B cell (primary cell): ENCODE measurements around the gene KAT8. TPM values are rescaled to one million over a fixed set of nuclear protein-coding genes. Genes with fewer than 3 reads are reported as not detected.
"Not testable (repeated sequence)": the region's sequence is repeated elsewhere in the genome, so short reads cannot be mapped to it uniquely, and the experiment has no call there.

Source experiments
- ATAC-seq: fragments of 200-7000 bp; cut with Tn5 transposase; one replicate; pipeline ENCODE4 v1.10.0; 2021; ENCODE audit warnings: low read depth, mild to moderate bottlenecking, moderate number of reproducible peaks, moderate library complexity
- CTCF ChIA-PET: fragments of 350-600 bp; sonication (Branson Sonifier 250); formaldehyde crosslinking; loops from one replicate; lab custom pipeline; 2021; ENCODE audit warnings: antibody characterized with exemption, inconsistent platforms; lab: Charles Lee
- POLR2A ChIA-PET: fragments of 350-600 bp; sonication (Branson Sonifier 250); formaldehyde crosslinking; loops from one replicate; lab custom pipeline; 2021; ENCODE audit warnings: antibody characterized with exemption; lab: Charles Lee
- DNase-seq: peaks from one replicate; pipeline ENCODE4 v3.0.0; 2013
- H2AFZ ChIP-seq: 2 replicates; pipeline ENCODE4 v1.6.1; 2012; ENCODE audit warnings: mild to moderate bottlenecking, low read depth, low read length; ENCODE audit not compliant: insufficient read depth, poor library complexity, severe bottlenecking
- H3K27ac ChIP-seq, 2 donors: 1 replicate in 1 of 2; 2 replicates in 1 of 2; pipeline ENCODE4 v1.5.1; 2012 to 2013; ENCODE audit warnings: low read length in 2 of 2, mild to moderate bottlenecking in 2 of 2, moderate library complexity in 1 of 2
- H3K27me3 ChIP-seq, 4 experiments: fragments of 200-600 bp in 1 of 4; sonication (generic) in 1 of 4; replicated peaks in 1 of 4; 1 replicate in 2 of 4; 2 replicates in 2 of 4; pipeline versions ENCODE4 v1.6.1 to v1.7.0; 2013 to 2016; ENCODE audit warnings: low read length in 3 of 4, mild to moderate bottlenecking in 2 of 4, mixed read lengths in 1 of 4, moderate library complexity in 1 of 4; ENCODE audit not compliant: insufficient read depth in 4 of 4, control insufficient read depth in 3 of 4; ENCODE audit errors: control extremely low read depth in 1 of 4
- H3K36me3 ChIP-seq, 2 experiments: replicated peaks in 1 of 2; 1 replicate in 1 of 2; 2 replicates in 1 of 2; pipeline versions ENCODE4 v1.6.1 to v1.7.1; 2013; ENCODE audit warnings: low read length in 1 of 2; ENCODE audit not compliant: insufficient read depth in 2 of 2, control insufficient read depth in 1 of 2; ENCODE audit errors: control extremely low read depth in 1 of 2, extremely low read depth in 1 of 2
- H3K4me1 ChIP-seq, 2 donors: fragments of 200-600 bp in 1 of 2; sonication (generic) in 1 of 2; 1 replicate in 1 of 2; 2 replicates in 1 of 2; pipeline versions ENCODE4 v1.5.1 to v1.6.1; 2013 to 2017; ENCODE audit warnings: low read length in 2 of 2; ENCODE audit not compliant: control insufficient read depth in 2 of 2, insufficient read depth in 2 of 2
- H3K4me2 ChIP-seq: replicated peaks from 2 replicates; pipeline ENCODE3; 2012; ENCODE audit warnings: mild to moderate bottlenecking, low read depth, low read length; ENCODE audit not compliant: poor library complexity, severe bottlenecking
- H3K4me3 ChIP-seq, 5 experiments: fragments of 200-600 bp in 1 of 5; sonication (generic) in 1 of 5; 1 replicate in 3 of 5; 2 replicates in 2 of 5; pipeline versions ENCODE4 v1.5.1 to v1.7.0; 2011 to 2016; ENCODE audit warnings: low read length in 4 of 5, mild to moderate bottlenecking in 4 of 5, low read depth in 2 of 5, control low read depth in 1 of 5, moderate library complexity in 1 of 5; ENCODE audit not compliant: insufficient read depth in 1 of 5; ENCODE audit errors: control extremely low read depth in 1 of 5, extremely low read depth in 1 of 5
- H3K79me2 ChIP-seq: fragments of 200-600 bp; sonication (generic); one replicate; pipeline ENCODE4 v1.6.0; 2016; ENCODE audit warnings: low read length; ENCODE audit not compliant: control insufficient read depth, insufficient read depth
- H3K9ac ChIP-seq: fragments of 200-600 bp; sonication (generic); 2 replicates; pipeline ENCODE4 v1.6.1; 2017; ENCODE audit warnings: mild to moderate bottlenecking, low read length, moderate library complexity
- H3K9me3 ChIP-seq, 3 donors: one replicate each; pipeline versions ENCODE4 v1.6.1 to v1.7.1; 2013; ENCODE audit warnings: low read length in 2 of 3; ENCODE audit not compliant: control insufficient read depth in 2 of 3, insufficient read depth in 1 of 3; ENCODE audit errors: control extremely low read depth in 1 of 3
- H4K20me1 ChIP-seq: 2 replicates; pipeline ENCODE4 v1.6.0; 2012; ENCODE audit warnings: mild to moderate bottlenecking, low read length; ENCODE audit not compliant: insufficient read depth, control insufficient read depth, poor library complexity, severe bottlenecking
- H3K27ac Mint-ChIP-seq: one replicate; pipeline ENCODE4 v1.8.0; 2021; ENCODE audit warnings: mixed read lengths
- H3K27me3 Mint-ChIP-seq: one replicate; pipeline ENCODE4 v1.8.0; 2021; ENCODE audit warnings: mixed read lengths
- H3K4me1 Mint-ChIP-seq: one replicate; pipeline ENCODE4 v1.8.0; 2021; ENCODE audit warnings: mixed read lengths
- H3K4me3 Mint-ChIP-seq: one replicate; pipeline ENCODE4 v1.8.0; 2021; ENCODE audit warnings: mixed read lengths
- H3K9me3 Mint-ChIP-seq: one replicate; pipeline ENCODE4 v1.8.0; 2022; ENCODE audit warnings: mixed read lengths; ENCODE audit not compliant: insufficient read depth
- EZH2 ChIP-seq: IDR thresholded peaks from 2 replicates; pipeline ENCODE4 v1.6.1; 2012; ENCODE audit warnings: borderline replicate concordance, low read depth, mild to moderate bottlenecking, moderate library complexity, low read length; ENCODE audit not compliant: insufficient read depth, poor library complexity, severe bottlenecking
- WGBS: methylation state at CpG from one replicate; pipeline ENCODE4 v1.1.5; 2013; ENCODE audit warnings: missing lambda C conversion rate; ENCODE audit not compliant: insufficient coverage; 5-methylcytosine and 5-hydroxymethylcytosine counted together
- intact Hi-C: fragments of 100-400 bp; cut with micrococcal nuclease; formaldehyde crosslinking; loops from one replicate; pipeline ENCODE4 v1.10.0; 2022
- polyA plus RNA-seq: library from polyadenylated mRNA; depleted of rRNA; stranded (reverse); fragments of >200 nt; gene quantifications from 2 replicates; pipeline ENCODE4 v1.2.3, GENCODE V29; 2012
- total RNA-seq, 2 donors: library from RNA; stranded (reverse); fragments of 120-200 nt in 1 of 2; gene quantifications; 1 replicate in 1 of 2; 2 replicates in 1 of 2; pipeline versions ENCODE4 v1.2.3 to v1.2.4, GENCODE V29; 2013 to 2022
- TF ChIP-seq, protein P1 (sequence below): fragments of 200-600 bp; IDR thresholded peaks from one replicate; pipeline ENCODE4 v1.8.0; 2022; ENCODE audit warnings: antibody characterized with exemption, mild to moderate bottlenecking

KAT8 gene
- total and polyA plus RNA-seq, 2 donors (not counting 1 experiment from before 2014, with no cell fraction given): 100.0 to 102 TPM

GRCh38 chr16:31143694-31144148 is 26.3 kb downstream of the KAT8 start:
- H3K27me3 ChIP-seq: peaks cover 0 to 3% (median 0%) of the 10 kb centered on the region in 4 experiments
- Mint-ChIP-seq H3K4me3 (peak overlapping the region; percentile 77), H3K9me3 (no peaks in the 10 kb centered on the region), H3K27ac (peak overlapping the region; percentile 50), H3K27me3 (peaks cover 13% of the 10 kb centered on the region), H3K4me1 (peaks cover 9% of the 10 kb centered on the region)
- CTCF ChIA-PET: interaction anchor here (1.9 to 5.9 kb wide), 8 partner anchors 15 to 299 kb away, joined by 6 to 56 read pairs (median 16); partner anchors contain the start of genes FUS, HSD3B7, PYDC1 and ZNF646
- H3K4me1 ChIP-seq: peaks cover 6 to 13% of the 10 kb centered on the region in 2 donors
- no peaks in the 10 kb centered on the region for H3K9me3 ChIP-seq
- DNase-seq: peak; percentile 7
- H3K4me2 ChIP-seq: peak overlapping the region; percentile 96
- no peaks in the 10 kb centered on the region for H3K36me3 ChIP-seq
- no peak overlapping the region for H2AFZ ChIP-seq
- no peak for ATAC-seq
- H3K27ac ChIP-seq: no peak overlapping the region
- 94% methylated on average over 8 of the region's 8 CpGs for WGBS
- POLR2A ChIA-PET: interaction anchor here (2.7 kb wide), 1 partner anchor 36 kb away, joined by 44 read pairs; the partner anchor contains the start of gene FUS
- no peaks in the 10 kb centered on the region for H3K79me2 ChIP-seq
- no peaks in the 10 kb centered on the region for H4K20me1 ChIP-seq
- H3K4me3 ChIP-seq: no peak overlapping the region
- no peak for TF ChIP-seq EZH2
- TF ChIP-seq, protein P1, sequence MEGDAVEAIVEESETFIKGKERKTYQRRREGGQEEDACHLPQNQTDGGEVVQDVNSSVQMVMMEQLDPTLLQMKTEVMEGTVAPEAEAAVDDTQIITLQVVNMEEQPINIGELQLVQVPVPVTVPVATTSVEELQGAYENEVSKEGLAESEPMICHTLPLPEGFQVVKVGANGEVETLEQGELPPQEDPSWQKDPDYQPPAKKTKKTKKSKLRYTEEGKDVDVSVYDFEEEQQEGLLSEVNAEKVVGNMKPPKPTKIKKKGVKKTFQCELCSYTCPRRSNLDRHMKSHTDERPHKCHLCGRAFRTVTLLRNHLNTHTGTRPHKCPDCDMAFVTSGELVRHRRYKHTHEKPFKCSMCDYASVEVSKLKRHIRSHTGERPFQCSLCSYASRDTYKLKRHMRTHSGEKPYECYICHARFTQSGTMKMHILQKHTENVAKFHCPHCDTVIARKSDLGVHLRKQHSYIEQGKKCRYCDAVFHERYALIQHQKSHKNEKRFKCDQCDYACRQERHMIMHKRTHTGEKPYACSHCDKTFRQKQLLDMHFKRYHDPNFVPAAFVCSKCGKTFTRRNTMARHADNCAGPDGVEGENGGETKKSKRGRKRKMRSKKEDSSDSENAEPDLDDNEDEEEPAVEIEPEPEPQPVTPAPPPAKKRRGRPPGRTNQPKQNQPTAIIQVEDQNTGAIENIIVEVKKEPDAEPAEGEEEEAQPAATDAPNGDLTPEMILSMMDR: no peak
- H3K9ac ChIP-seq: no peak overlapping the region
- intact Hi-C loops: loop anchor here (2.0 kb wide), 2 partner anchors 35 to 59 kb away; partner anchors contain the start of genes BCKDK and PYCARD

GRCh38 chr16:31144418-31144817 is 27.0 kb downstream of the KAT8 start:
- H2AFZ ChIP-seq, H3K4me3 ChIP-seq, H3K27ac ChIP-seq, H3K9me3 Mint-ChIP-seq, H3K4me2 ChIP-seq, POLR2A ChIA-PET, DNase-seq, H3K9me3 ChIP-seq, H3K79me2 ChIP-seq, H3K4me1 Mint-ChIP-seq, H3K9ac ChIP-seq, intact Hi-C loops, H3K36me3 ChIP-seq, ATAC-seq, H3K27me3 ChIP-seq, H4K20me1 ChIP-seq, H3K27ac Mint-ChIP-seq: not testable (repeated sequence)
- Mint-ChIP-seq H3K4me3 (peak overlapping the region; percentile 77), H3K27me3 (peaks cover 13% of the 10 kb centered on the region)
- H3K4me1 ChIP-seq: peaks cover 6 to 13% of the 10 kb centered on the region in 2 donors
- WGBS: 98% methylated on average over 6 of the region's 7 CpGs
- CTCF ChIA-PET: interaction anchor here (0.9 to 5.9 kb wide), 4 partner anchors 15 to 189 kb away, joined by 3 to 56 read pairs (median 25); partner anchors contain the start of gene HSD3B7
